Neural cell (in vitro differentiated cells): ENCODE measurements around the gene DENND4B. TPM values are rescaled to one million over a fixed set of nuclear protein-coding genes. Genes with fewer than 3 reads are reported as not detected.

ENCODE experiments used
- H2AFZ ChIP-seq: fragments of 200-600, 300-800 bp; sonication (generic), shearing (Covaris generic); 2 replicates; pipeline ENCODE4 v1.6.0; 2014; ENCODE audit warnings: low read depth, mild to moderate bottlenecking, antibody characterized with exemption, low read length, moderate library complexity
- H3F3A ChIP-seq: fragments of 200-600 bp; shearing (Covaris generic); 2 replicates; pipeline ENCODE4 v1.6.1; 2016; ENCODE audit warnings: mild to moderate bottlenecking, moderate library complexity, mixed read lengths, antibody characterized with exemption, low read length; ENCODE audit not compliant: insufficient read depth, poor library complexity, severe bottlenecking
- H3K27ac ChIP-seq: fragments of 200-600, 300-800 bp; sonication (generic), shearing (Covaris generic); 2 replicates; pipeline ENCODE4 v1.5.1; 2014; ENCODE audit warnings: mild to moderate bottlenecking, low read length, moderate library complexity
- H3K27me3 ChIP-seq: fragments of 300-800, 200-600 bp; sonication (generic), shearing (Covaris generic); 2 replicates; pipeline ENCODE4 v1.6.0; 2014; ENCODE audit warnings: mild to moderate bottlenecking, low read depth, low read length, moderate library complexity; ENCODE audit not compliant: insufficient read depth
- H3K36me3 ChIP-seq: fragments of 300-800, 200-600 bp; sonication (generic), shearing (Covaris generic); 2 replicates; pipeline ENCODE4 v1.5.1; 2014; ENCODE audit warnings: mild to moderate bottlenecking, antibody characterized with exemption, low read length, moderate library complexity; ENCODE audit not compliant: insufficient read depth
- H3K4me2 ChIP-seq: fragments of 300-800, 200-600 bp; sonication (generic), shearing (Covaris generic); 2 replicates; pipeline ENCODE4 v1.6.0; 2014; ENCODE audit warnings: mild to moderate bottlenecking, low read length
- H3K4me3 ChIP-seq: fragments of 300-800, 200-600 bp; sonication (generic), shearing (Covaris generic); 2 replicates; pipeline ENCODE4 v1.5.1; 2014; ENCODE audit warnings: mild to moderate bottlenecking, low read length, moderate library complexity
- H3K79me2 ChIP-seq: fragments of 200-600 bp; shearing (Covaris generic); replicated peaks from 2 replicates; pipeline ENCODE4 v1.6.0; 2014; ENCODE audit warnings: mild to moderate bottlenecking, low read length, moderate library complexity; ENCODE audit not compliant: insufficient read depth
- H3K9ac ChIP-seq: fragments of 300-800, 200-600 bp; sonication (generic), shearing (Covaris generic); 2 replicates; pipeline ENCODE4 v1.6.1; 2016; ENCODE audit warnings: mild to moderate bottlenecking, low read length, mixed read lengths
- H3K9me2 ChIP-seq: fragments of 200-600 bp; shearing (Covaris generic); 2 replicates; pipeline ENCODE4 v1.6.1; 2016; ENCODE audit warnings: mild to moderate bottlenecking, low read length, mixed read lengths; ENCODE audit not compliant: insufficient read depth
- H3K9me3 ChIP-seq: fragments of 200-600, 300-800 bp; sonication (generic), shearing (Covaris generic); 2 replicates; pipeline ENCODE4 v1.6.1; 2016; ENCODE audit warnings: mild to moderate bottlenecking, mixed run types, low read length, moderate library complexity, mixed read lengths
- H4K20me1 ChIP-seq: fragments of 200-600 bp; shearing (Covaris generic); 2 replicates; pipeline ENCODE4 v1.6.1; 2016; ENCODE audit warnings: mild to moderate bottlenecking, mixed run types; ENCODE audit not compliant: insufficient read depth
- EP300 ChIP-seq: fragments of 450-650 bp; conservative IDR thresholded peaks from 2 replicates; pipeline ENCODE4 v1.6.1; 2014; ENCODE audit warnings: antibody characterized with exemption, mild to moderate bottlenecking, moderate library complexity; ENCODE audit not compliant: poor library complexity, severe bottlenecking
- EZH2 ChIP-seq: fragments of 200-600, 300-800 bp; shearing (Covaris generic), sonication (generic); IDR thresholded peaks from 2 replicates; pipeline ENCODE4 v1.6.1; 2014; ENCODE audit warnings: antibody characterized with exemption, low read length, borderline replicate concordance, mild to moderate bottlenecking; ENCODE audit not compliant: insufficient read depth, poor library complexity, severe bottlenecking
- MXI1 ChIP-seq: fragments of 450-650 bp; conservative IDR thresholded peaks from 2 replicates; pipeline ENCODE4 v1.6.1; 2014; ENCODE audit warnings: antibody characterized with exemption, mild to moderate bottlenecking; ENCODE audit not compliant: poor library complexity, severe bottlenecking
- POLR2AphosphoS5 ChIP-seq: IDR thresholded peaks from 2 replicates; pipeline ENCODE4 v1.6.1; 2012
- RAD21 ChIP-seq: fragments of 450-650 bp; conservative IDR thresholded peaks from 2 replicates; pipeline ENCODE4 v1.6.1; 2014; ENCODE audit warnings: antibody characterized with exemption, mild to moderate bottlenecking, moderate library complexity
- SMC3 ChIP-seq: fragments of 450-650 bp; conservative IDR thresholded peaks from 2 replicates; pipeline ENCODE4 v1.6.1; 2014; ENCODE audit warnings: antibody characterized with exemption, mild to moderate bottlenecking, moderate library complexity; ENCODE audit not compliant: poor library complexity
- TAF1 ChIP-seq: IDR thresholded peaks from 2 replicates; pipeline ENCODE4 v1.6.1; 2012; ENCODE audit warnings: low read depth
- polyA plus RNA-seq: library from polyadenylated mRNA; depleted of rRNA; stranded (reverse); fragments of >200 nt; gene quantifications from 2 replicates; pipeline ENCODE4 v1.2.3, GENCODE V29; 2014
- TF ChIP-seq, protein P1 (sequence below): fragments of 450-650 bp; IDR thresholded peaks from 2 replicates; pipeline ENCODE4 v1.5.1; 2014; ENCODE audit warnings: antibody characterized with exemption, mild to moderate bottlenecking, moderate library complexity; ENCODE audit not compliant: poor library complexity, severe bottlenecking
- TF ChIP-seq, protein P2 (sequence below): IDR thresholded peaks from 2 replicates; pipeline ENCODE4 v1.6.1; 2012; ENCODE audit warnings: borderline replicate concordance

DENND4B gene
- polyA plus RNA-seq, 1 donor from 2014 or later, result 25.3 TPM

DNA sequence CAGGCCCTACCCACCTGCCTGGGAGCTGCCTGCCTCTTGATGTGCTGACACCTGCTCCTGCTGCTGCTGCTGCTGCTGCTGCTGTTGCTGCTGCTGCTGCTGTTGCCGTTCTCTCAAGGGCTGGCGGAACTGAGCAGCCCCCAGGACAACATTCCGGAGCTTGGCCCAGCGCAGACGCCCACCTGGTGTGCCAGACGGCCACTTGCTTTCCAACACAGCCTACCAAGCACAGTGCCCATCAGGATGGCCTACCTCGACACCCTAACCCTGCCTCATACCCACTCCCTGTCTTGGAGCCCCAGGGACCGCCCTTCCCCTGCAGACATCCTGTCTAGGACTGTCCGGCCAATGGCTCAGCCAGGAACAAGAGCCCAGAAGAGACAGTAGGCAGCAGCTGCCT is 11.8 kb downstream of the DENND4B start:
- no peaks in the 10 kb centered on the region for H3K36me3 ChIP-seq
- no peaks in the 10 kb centered on the region for H3K9me2 ChIP-seq
- no peaks in the 10 kb centered on the region for H3K9me3 ChIP-seq
- H3K4me2 ChIP-seq, result no peak overlapping the region
- H3F3A ChIP-seq, result no peaks in the 10 kb centered on the region
- H2AFZ ChIP-seq, result no peak overlapping the region
- no peak overlapping the region for H3K4me3 ChIP-seq
- no peaks in the 10 kb centered on the region for H3K79me2 ChIP-seq
- H4K20me1 ChIP-seq, result no peaks in the 10 kb centered on the region
- no peaks in the 10 kb centered on the region for H3K27me3 ChIP-seq
- TF ChIP-seq, protein P1, sequence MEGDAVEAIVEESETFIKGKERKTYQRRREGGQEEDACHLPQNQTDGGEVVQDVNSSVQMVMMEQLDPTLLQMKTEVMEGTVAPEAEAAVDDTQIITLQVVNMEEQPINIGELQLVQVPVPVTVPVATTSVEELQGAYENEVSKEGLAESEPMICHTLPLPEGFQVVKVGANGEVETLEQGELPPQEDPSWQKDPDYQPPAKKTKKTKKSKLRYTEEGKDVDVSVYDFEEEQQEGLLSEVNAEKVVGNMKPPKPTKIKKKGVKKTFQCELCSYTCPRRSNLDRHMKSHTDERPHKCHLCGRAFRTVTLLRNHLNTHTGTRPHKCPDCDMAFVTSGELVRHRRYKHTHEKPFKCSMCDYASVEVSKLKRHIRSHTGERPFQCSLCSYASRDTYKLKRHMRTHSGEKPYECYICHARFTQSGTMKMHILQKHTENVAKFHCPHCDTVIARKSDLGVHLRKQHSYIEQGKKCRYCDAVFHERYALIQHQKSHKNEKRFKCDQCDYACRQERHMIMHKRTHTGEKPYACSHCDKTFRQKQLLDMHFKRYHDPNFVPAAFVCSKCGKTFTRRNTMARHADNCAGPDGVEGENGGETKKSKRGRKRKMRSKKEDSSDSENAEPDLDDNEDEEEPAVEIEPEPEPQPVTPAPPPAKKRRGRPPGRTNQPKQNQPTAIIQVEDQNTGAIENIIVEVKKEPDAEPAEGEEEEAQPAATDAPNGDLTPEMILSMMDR, result no peak
- TF ChIP-seq MXI1 (no peak), EZH2 (no peak)
- TF ChIP-seq, protein P2, sequence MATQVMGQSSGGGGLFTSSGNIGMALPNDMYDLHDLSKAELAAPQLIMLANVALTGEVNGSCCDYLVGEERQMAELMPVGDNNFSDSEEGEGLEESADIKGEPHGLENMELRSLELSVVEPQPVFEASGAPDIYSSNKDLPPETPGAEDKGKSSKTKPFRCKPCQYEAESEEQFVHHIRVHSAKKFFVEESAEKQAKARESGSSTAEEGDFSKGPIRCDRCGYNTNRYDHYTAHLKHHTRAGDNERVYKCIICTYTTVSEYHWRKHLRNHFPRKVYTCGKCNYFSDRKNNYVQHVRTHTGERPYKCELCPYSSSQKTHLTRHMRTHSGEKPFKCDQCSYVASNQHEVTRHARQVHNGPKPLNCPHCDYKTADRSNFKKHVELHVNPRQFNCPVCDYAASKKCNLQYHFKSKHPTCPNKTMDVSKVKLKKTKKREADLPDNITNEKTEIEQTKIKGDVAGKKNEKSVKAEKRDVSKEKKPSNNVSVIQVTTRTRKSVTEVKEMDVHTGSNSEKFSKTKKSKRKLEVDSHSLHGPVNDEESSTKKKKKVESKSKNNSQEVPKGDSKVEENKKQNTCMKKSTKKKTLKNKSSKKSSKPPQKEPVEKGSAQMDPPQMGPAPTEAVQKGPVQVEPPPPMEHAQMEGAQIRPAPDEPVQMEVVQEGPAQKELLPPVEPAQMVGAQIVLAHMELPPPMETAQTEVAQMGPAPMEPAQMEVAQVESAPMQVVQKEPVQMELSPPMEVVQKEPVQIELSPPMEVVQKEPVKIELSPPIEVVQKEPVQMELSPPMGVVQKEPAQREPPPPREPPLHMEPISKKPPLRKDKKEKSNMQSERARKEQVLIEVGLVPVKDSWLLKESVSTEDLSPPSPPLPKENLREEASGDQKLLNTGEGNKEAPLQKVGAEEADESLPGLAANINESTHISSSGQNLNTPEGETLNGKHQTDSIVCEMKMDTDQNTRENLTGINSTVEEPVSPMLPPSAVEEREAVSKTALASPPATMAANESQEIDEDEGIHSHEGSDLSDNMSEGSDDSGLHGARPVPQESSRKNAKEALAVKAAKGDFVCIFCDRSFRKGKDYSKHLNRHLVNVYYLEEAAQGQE, result no peak
- H3K27ac ChIP-seq, result no peak overlapping the region
- no peak overlapping the region for H3K9ac ChIP-seq

DNA sequence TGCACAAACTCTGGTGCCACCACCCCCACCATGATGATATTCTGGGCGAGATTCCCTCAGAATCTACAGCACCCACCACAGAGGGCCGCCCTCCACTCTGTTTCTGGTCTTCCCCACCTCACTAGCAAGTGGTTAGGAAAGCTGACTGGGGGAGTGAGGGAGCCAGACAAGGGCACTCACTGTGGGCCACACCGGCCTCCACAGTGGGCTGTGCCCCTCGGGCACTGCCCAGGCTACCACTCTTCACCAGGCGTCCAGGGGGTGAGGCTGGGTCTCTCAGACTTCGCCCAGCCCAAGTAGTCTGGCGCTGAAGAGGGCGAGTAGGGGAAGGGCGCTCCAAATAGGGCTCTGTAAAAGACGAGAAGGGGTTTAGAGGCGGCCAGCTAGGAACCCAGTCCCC is 12.6 kb downstream of the DENND4B start:
- Histone ChIP-seq H3K79me2 (no peaks in the 10 kb centered on the region), H3K4me2 (no peak overlapping the region), H3F3A (no peaks in the 10 kb centered on the region), H3K4me3 (no peak overlapping the region), H3K36me3 (no peaks in the 10 kb centered on the region), H3K9ac (no peak overlapping the region), H3K27me3 (no peaks in the 10 kb centered on the region), H4K20me1 (no peaks in the 10 kb centered on the region), H3K9me2 (no peaks in the 10 kb centered on the region), H3K9me3 (no peaks in the 10 kb centered on the region), H3K27ac (no peak overlapping the region), H2AFZ (no peak overlapping the region)
- TF ChIP-seq EP300 (no peak), TAF1 (no peak), POLR2AphosphoS5 (no peak), RAD21 (no peak), EZH2 (no peak), MXI1 (no peak), SMC3 (no peak)
- TF ChIP-seq, protein P2, result no peak
- TF ChIP-seq, protein P1, result no peak
